ES-I3 (cell line): ENCODE data around the gene DIP2C.
A peak's percentile ranks its signal among the peaks of the same experiment; 100 is the strongest.
"Not testable (repeated sequence)": the region's sequence is repeated elsewhere in the genome, so short reads cannot be mapped to it uniquely, and the experiment has no call there.

ENCODE experiments used
- H3K36me3 ChIP-seq: 2 replicates; pipeline ENCODE4 v1.6.1; 2013; ENCODE audit warnings: mild to moderate bottlenecking, low read length, control low read depth, moderate library complexity; ENCODE audit not compliant: insufficient read depth
- H3K4me1 ChIP-seq: 2 replicates; pipeline ENCODE4 v1.6.1; 2013; ENCODE audit warnings: mild to moderate bottlenecking, control low read depth, low read length; ENCODE audit not compliant: insufficient read depth
- H3K9ac ChIP-seq: 2 replicates; pipeline ENCODE4 v1.6.1; 2013; ENCODE audit warnings: low read depth, mild to moderate bottlenecking, low read length, moderate library complexity
- H3K9me3 ChIP-seq: 2 replicates; pipeline ENCODE4 v1.6.1; 2013; ENCODE audit warnings: mild to moderate bottlenecking, low read length, moderate library complexity; ENCODE audit not compliant: control insufficient read depth, insufficient read depth

The DIP2C gene

GRCh38 chr10:716821-717220 is 27.4 kb upstream of the DIP2C start:
- no peaks in the 10 kb centered on the region for H3K4me1 ChIP-seq
- no peaks in the 10 kb centered on the region for H3K36me3 ChIP-seq
- peaks cover 6% of the 10 kb centered on the region for H3K9me3 ChIP-seq
- H3K9ac ChIP-seq, result no peak overlapping the region

- no peaks in the 10 kb centered on the region for H3K36me3 ChIP-seq
- H3K9me3 ChIP-seq, result peaks cover 6% of the 10 kb centered on the region
- H3K9ac ChIP-seq, result no peak overlapping the region
- H3K4me1 ChIP-seq, result no peaks in the 10 kb centered on the region
These were observed 24.7 kb upstream of the DIP2C start for GRCh38 chr10:714214-714613.

GRCh38 chr10:712575-712974 is 23.1 kb upstream of the DIP2C start:
- Histone ChIP-seq H3K9me3 (peaks cover 6% of the 10 kb centered on the region), H3K36me3 (no peaks in the 10 kb centered on the region), H3K4me1 (no peaks in the 10 kb centered on the region), H3K9ac (no peak overlapping the region)

GRCh38 chr10:712089-712488 is 22.6 kb upstream of the DIP2C start:
- Histone ChIP-seq H3K36me3 (no peaks in the 10 kb centered on the region), H3K4me1 (no peaks in the 10 kb centered on the region), H3K9me3 (peaks cover 6% of the 10 kb centered on the region), H3K9ac (no peak overlapping the region)

- Histone ChIP-seq H3K4me1 (no peaks in the 10 kb centered on the region), H3K9ac (no peak overlapping the region), H3K36me3 (no peaks in the 10 kb centered on the region), H3K9me3 (no peaks in the 10 kb centered on the region)
These were observed 18.4 kb upstream of the DIP2C start for GRCh38 chr10:707861-708260.

- H3K9ac ChIP-seq, result no peak overlapping the region
- no peaks in the 10 kb centered on the region for H3K9me3 ChIP-seq
- H3K36me3 ChIP-seq, result no peaks in the 10 kb centered on the region
- H3K4me1 ChIP-seq, result no peaks in the 10 kb centered on the region
These were observed 18.0 kb upstream of the DIP2C start for GRCh38 chr10:707456-707855.

GRCh38 chr10:703118-703517 is 13.7 kb upstream of the DIP2C start:
- H3K9me3 ChIP-seq, result no peaks in the 10 kb centered on the region
- H3K4me1 ChIP-seq, result no peaks in the 10 kb centered on the region
- H3K9ac ChIP-seq, result no peak overlapping the region
- no peaks in the 10 kb centered on the region for H3K36me3 ChIP-seq

- not testable (repeated sequence) for H3K9ac ChIP-seq, H3K4me1 ChIP-seq, H3K36me3 ChIP-seq, H3K9me3 ChIP-seq
These were observed 10.7 kb upstream of the DIP2C start for GRCh38 chr10:700183-700582.

GRCh38 chr10:697097-697875 is 7.8 kb upstream of the DIP2C start:
- Histone ChIP-seq H3K9me3 (no peaks in the 10 kb centered on the region), H3K36me3 (no peaks in the 10 kb centered on the region), H3K4me1 (0 out of 2 replicates have a peak, but pooled peaks cover 9% of the 10 kb centered on the region), H3K9ac (no peak overlapping the region)

GRCh38 chr10:695396-695795 is 5.9 kb upstream of the DIP2C start:
- H3K9ac ChIP-seq, result no peak overlapping the region

GRCh38 chr10:693506-693905 is 4.0 kb upstream of the DIP2C start:
- Histone ChIP-seq H3K9me3 (no peaks in the 10 kb centered on the region), H3K4me1 (peaks cover 13% of the 10 kb centered on the region; the same call in 1 of the 2 replicates), H3K9ac (no peak overlapping the region), H3K36me3 (no peaks in the 10 kb centered on the region)

More at GRCh38 chr10:695396-695795, 5.9 kb upstream of the DIP2C start:
- H3K4me1 ChIP-seq, result peaks cover 10% of the 10 kb centered on the region; the same call in 1 of the 2 replicates
- H3K9me3 ChIP-seq, result no peaks in the 10 kb centered on the region
- no peaks in the 10 kb centered on the region for H3K36me3 ChIP-seq

- Histone ChIP-seq H3K9me3 (no peaks in the 10 kb centered on the region), H3K36me3 (no peaks in the 10 kb centered on the region), H3K9ac (no peak overlapping the region), H3K4me1 (peaks cover 13% of the 10 kb centered on the region; the same call in 1 of the 2 replicates)
These were observed 3.3 kb upstream of the DIP2C start for GRCh38 chr10:692682-693351.

- Histone ChIP-seq H3K9me3 (no peaks in the 10 kb centered on the region), H3K9ac (no peak overlapping the region), H3K36me3 (no peaks in the 10 kb centered on the region), H3K4me1 (peaks cover 13% of the 10 kb centered on the region; the same call in 1 of the 2 replicates)
These were observed 1.7 kb upstream of the DIP2C start for GRCh38 chr10:691216-691615.

GRCh38 chr10:690372-691161 is 1.1 kb upstream of the DIP2C start:
- no peaks in the 10 kb centered on the region for H3K9me3 ChIP-seq
- peak overlapping the region; percentile 66 for H3K9ac ChIP-seq
- no peaks in the 10 kb centered on the region for H3K36me3 ChIP-seq
- H3K4me1 ChIP-seq, result peaks cover 13% of the 10 kb centered on the region; the same call in 1 of the 2 replicates
